Measurements from ENCODE around the gene MAP3K14. TPM values are rescaled to one million over a fixed set of nuclear protein-coding genes. Genes with fewer than 3 reads are reported as not detected.
A peak's percentile ranks its signal among the peaks of the same experiment; 100 is the strongest.

Gene MAP3K14
- total RNA-seq, 1 donor from 2014 or later, result 5.7 TPM

DNA sequence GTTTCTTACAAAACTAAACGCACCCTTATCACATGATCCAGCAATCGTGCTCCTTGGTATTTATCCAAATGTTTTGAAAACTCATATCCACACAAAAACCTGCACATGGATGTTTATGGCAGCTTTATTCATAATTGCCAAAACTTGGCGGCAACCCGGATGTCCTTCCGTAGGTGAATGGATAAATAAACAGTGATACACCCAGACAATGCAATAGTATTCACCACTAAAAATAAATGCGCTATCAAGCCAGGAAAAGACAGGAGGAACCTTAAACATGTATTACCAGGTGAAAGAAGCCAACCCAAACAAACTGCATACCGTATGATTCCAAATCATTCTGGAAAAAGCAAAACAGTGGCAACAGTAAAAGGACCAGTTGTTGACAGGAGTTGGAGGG lies 64.9 kb downstream of the MAP3K14 start:
- no peak for DNase-seq
- Mint-ChIP-seq H3K36me3 (ENCODE audit: unreplicated experiment) (no peaks in the 10 kb centered on the region), H3K4me1 (ENCODE audit: low read depth, unreplicated experiment) (no peaks in the 10 kb centered on the region), H3K27me3 (ENCODE audit: unreplicated experiment) (peaks cover 6% of the 10 kb centered on the region), H3K9me3 (ENCODE audit: unreplicated experiment) (peaks cover 2% of the 10 kb centered on the region), H3K4me3 (ENCODE audit: unreplicated experiment) (no peak overlapping the region), H3K27ac (ENCODE audit: unreplicated experiment) (no peak overlapping the region)
- TF ChIP-seq, protein P1, sequence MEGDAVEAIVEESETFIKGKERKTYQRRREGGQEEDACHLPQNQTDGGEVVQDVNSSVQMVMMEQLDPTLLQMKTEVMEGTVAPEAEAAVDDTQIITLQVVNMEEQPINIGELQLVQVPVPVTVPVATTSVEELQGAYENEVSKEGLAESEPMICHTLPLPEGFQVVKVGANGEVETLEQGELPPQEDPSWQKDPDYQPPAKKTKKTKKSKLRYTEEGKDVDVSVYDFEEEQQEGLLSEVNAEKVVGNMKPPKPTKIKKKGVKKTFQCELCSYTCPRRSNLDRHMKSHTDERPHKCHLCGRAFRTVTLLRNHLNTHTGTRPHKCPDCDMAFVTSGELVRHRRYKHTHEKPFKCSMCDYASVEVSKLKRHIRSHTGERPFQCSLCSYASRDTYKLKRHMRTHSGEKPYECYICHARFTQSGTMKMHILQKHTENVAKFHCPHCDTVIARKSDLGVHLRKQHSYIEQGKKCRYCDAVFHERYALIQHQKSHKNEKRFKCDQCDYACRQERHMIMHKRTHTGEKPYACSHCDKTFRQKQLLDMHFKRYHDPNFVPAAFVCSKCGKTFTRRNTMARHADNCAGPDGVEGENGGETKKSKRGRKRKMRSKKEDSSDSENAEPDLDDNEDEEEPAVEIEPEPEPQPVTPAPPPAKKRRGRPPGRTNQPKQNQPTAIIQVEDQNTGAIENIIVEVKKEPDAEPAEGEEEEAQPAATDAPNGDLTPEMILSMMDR (IDR thresholded peaks at IDR 0.05; ENCODE audit: partially characterized antibody, unreplicated experiment), result no peak

DNA sequence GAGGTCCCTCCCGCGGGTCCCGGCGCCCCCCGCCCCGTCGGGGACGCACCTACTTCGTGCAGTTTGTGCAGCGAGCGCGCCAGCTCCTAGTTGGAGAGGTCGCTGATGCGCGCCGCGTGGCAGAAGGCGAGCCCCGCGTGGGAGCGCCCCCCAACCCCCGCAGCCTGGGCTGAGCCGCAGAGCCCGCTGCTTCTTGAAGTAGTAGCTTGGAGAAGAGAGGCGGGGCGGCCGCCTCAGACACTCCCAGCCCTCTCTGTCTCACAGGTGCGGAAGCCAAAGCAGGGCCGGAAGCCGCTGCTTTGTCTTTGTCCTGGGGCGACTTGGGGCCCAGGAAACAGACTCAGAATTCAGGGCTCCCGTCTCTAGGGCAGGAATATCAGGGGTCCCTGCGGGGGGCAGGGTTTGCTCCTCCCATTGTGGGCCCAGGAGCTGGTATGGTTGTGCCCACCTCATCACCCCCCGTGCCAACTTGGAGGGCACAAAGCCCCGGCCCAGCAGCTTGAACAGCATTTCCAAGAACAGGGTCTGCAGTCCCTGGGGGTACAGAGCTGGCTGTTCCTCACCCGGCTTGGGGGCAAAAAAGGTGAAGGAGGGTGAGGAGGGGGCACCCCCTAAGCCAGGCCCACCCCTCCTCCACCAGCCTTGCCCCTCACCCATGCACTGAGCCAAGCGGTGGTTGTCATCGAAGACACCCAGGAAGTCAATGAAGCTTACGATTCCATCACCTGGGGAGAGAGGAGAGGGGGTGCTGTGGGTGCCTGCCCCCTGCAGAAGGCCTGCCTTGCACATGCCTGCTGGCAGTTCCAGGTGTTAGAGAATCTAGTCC lies 68.5 kb downstream of the MAP3K14 start:
- peak overlapping the region; percentile 42 for H3K4me3 Mint-ChIP-seq (ENCODE audit: unreplicated experiment)
- peaks cover 9% of the 10 kb centered on the region for H3K27me3 Mint-ChIP-seq (ENCODE audit: unreplicated experiment)
- H3K27ac Mint-ChIP-seq (ENCODE audit: unreplicated experiment), result no peak overlapping the region
- no peaks in the 10 kb centered on the region for H3K4me1 Mint-ChIP-seq (ENCODE audit: low read depth, unreplicated experiment)
- peaks cover 3% of the 10 kb centered on the region for H3K9me3 Mint-ChIP-seq (ENCODE audit: unreplicated experiment)
- TF ChIP-seq, protein P1 (IDR thresholded peaks at IDR 0.05; ENCODE audit: partially characterized antibody, unreplicated experiment), result no peak
- H3K36me3 Mint-ChIP-seq (ENCODE audit: unreplicated experiment), result no peaks in the 10 kb centered on the region
- DNase-seq, result no peak

DNA sequence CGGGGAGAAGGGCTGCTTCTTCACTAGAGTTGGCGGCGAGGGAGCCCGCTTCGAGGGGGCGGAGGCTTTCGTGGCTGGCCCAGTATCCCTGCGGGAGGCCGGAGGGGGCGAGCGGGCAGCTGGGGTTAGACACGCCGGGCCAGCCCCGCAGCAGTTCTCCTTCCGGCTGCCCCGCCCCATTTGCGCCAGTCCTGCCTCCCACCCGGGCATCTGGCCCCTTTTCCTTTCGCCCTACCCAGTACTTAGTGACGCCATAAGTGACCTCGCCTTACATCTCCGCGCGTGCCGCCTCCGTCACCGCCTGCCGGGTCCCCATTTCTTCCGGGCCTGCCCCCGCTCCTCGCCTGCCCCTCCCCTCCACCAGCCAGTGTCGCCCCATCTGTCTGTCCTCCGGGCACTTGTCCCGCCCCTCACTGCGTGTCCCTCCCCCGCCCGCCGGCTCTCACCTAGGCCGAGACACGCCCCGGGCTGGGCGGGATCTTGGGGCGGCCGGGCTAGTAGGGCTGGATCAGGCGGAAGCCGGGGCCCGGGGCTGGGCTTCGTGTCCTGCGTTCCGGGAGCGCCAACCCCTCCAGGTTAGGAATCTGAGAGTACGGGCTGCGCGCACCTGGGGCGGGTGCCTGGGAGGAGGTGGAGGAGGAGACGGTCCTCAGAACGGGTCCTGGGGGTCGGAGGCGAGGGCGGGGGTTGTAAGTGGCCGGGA lies 69.2 kb downstream of the MAP3K14 start:
- peak overlapping the region; percentile 87 for H3K4me3 Mint-ChIP-seq (ENCODE audit: unreplicated experiment)
- H3K27ac Mint-ChIP-seq (ENCODE audit: unreplicated experiment), result peak overlapping the region; percentile 84
- peak; percentile 90 for DNase-seq
- no peaks in the 10 kb centered on the region for H3K36me3 Mint-ChIP-seq (ENCODE audit: unreplicated experiment)
- H3K9me3 Mint-ChIP-seq (ENCODE audit: unreplicated experiment), result peaks cover 4% of the 10 kb centered on the region
- H3K27me3 Mint-ChIP-seq (ENCODE audit: unreplicated experiment), result peaks cover 10% of the 10 kb centered on the region
- no peaks in the 10 kb centered on the region for H3K4me1 Mint-ChIP-seq (ENCODE audit: low read depth, unreplicated experiment)
- TF ChIP-seq, protein P1 (IDR thresholded peaks at IDR 0.05; ENCODE audit: partially characterized antibody, unreplicated experiment), result no peak

DNA sequence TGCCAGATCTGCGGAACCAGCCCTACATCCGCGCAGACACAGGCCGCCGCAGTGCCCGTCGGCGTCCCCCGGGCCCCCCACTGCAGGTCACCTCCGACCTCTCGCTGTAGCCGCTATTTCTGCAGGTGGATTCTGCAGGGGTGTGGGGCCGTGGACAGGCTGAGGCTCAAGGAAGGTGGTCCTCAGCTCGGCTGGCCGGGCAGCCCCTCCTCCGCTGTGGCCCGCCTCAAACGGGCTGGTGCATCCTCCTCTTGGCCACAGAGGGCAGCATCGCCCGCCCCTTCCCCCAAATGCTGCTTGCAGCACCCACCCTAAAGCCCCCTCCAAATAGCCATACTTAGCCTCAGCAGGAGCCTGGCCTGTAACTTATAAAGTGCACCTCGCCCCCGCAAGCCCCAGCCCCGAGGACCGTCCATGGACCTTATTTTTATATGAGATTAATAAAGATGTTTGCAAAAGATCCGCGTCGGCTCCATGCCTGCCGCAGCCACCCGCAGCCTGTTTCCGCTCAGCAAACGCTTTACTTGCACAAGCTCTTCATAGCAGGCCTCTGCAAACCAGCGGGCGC lies 69.9 kb downstream of the MAP3K14 start:
- H3K27me3 Mint-ChIP-seq (ENCODE audit: unreplicated experiment), result peaks cover 10% of the 10 kb centered on the region
- peak overlapping the region; percentile 39 for H3K27ac Mint-ChIP-seq (ENCODE audit: unreplicated experiment)
- no peaks in the 10 kb centered on the region for H3K36me3 Mint-ChIP-seq (ENCODE audit: unreplicated experiment)
- DNase-seq, result peak; percentile 80
- TF ChIP-seq, protein P1 (IDR thresholded peaks at IDR 0.05; ENCODE audit: partially characterized antibody, unreplicated experiment), result peak; percentile 61
- no peaks in the 10 kb centered on the region for H3K4me1 Mint-ChIP-seq (ENCODE audit: low read depth, unreplicated experiment)
- H3K4me3 Mint-ChIP-seq (ENCODE audit: unreplicated experiment), result peak overlapping the region; percentile 87
- H3K9me3 Mint-ChIP-seq (ENCODE audit: unreplicated experiment), result peaks cover 4% of the 10 kb centered on the region
